DOHH2 (cell line): ENCODE data around the gene ARID1B.

Experiments
- H3F3A ChIP-seq: fragments of 200-600 bp; sonication (generic), shearing (Covaris generic); 2 replicates; pipeline ENCODE4 v1.6.0; 2016; ENCODE audit warnings: antibody characterized with exemption, mild to moderate bottlenecking; ENCODE audit not compliant: control insufficient read depth, insufficient read depth
- H3K27ac ChIP-seq: fragments of 200-600 bp; sonication (generic); 2 replicates; pipeline ENCODE4 v1.5.1; 2014; ENCODE audit warnings: low read depth, mild to moderate bottlenecking, low read length, moderate library complexity
- H3K27me3 ChIP-seq: fragments of 200-600 bp; sonication (generic); 2 replicates; pipeline ENCODE4 v1.6.1; 2014; ENCODE audit warnings: mild to moderate bottlenecking, low read length, mixed read lengths; ENCODE audit not compliant: control insufficient read depth
- H3K36me3 ChIP-seq: fragments of 200-600 bp; sonication (generic); 2 replicates; pipeline ENCODE4 v1.6.1; 2014; ENCODE audit warnings: mild to moderate bottlenecking, low read length, moderate library complexity, mixed read lengths; ENCODE audit not compliant: control insufficient read depth
- H3K4me1 ChIP-seq: fragments of 200-600 bp; sonication (generic); 2 replicates; pipeline ENCODE4 v1.6.1; 2014; ENCODE audit warnings: mild to moderate bottlenecking, low read length, mixed read lengths; ENCODE audit not compliant: control insufficient read depth
- H3K4me2 ChIP-seq: fragments of 200-600 bp; sonication (generic); 2 replicates; pipeline ENCODE4 v1.6.0; 2014; ENCODE audit warnings: mild to moderate bottlenecking, low read length, moderate library complexity
- H3K4me3 ChIP-seq: fragments of 200-600 bp; sonication (generic); 2 replicates; pipeline ENCODE4 v1.5.1; 2014; ENCODE audit warnings: mild to moderate bottlenecking, low read length, mixed read lengths
- H3K79me2 ChIP-seq: fragments of 200-600 bp; sonication (generic); 2 replicates; pipeline ENCODE4 v1.6.1; 2014; ENCODE audit warnings: mild to moderate bottlenecking, low read length, mixed read lengths; ENCODE audit not compliant: control insufficient read depth
- H3K9me2 ChIP-seq: fragments of 200-600 bp; sonication (generic); replicated peaks from 2 replicates; pipeline ENCODE4 v1.6.1; 2014; ENCODE audit warnings: mild to moderate bottlenecking, low read length, mixed read lengths; ENCODE audit not compliant: control insufficient read depth
- H3K9me3 ChIP-seq: fragments of 200-600 bp; sonication (generic); 2 replicates; pipeline ENCODE4 v1.6.1; 2014; ENCODE audit warnings: antibody characterized with exemption, low read length, mixed read lengths; ENCODE audit not compliant: control insufficient read depth, insufficient read depth
- H4K20me1 ChIP-seq: fragments of 200-600 bp; sonication (generic); 2 replicates; pipeline ENCODE4 v1.6.0; 2014; ENCODE audit warnings: low read depth, mild to moderate bottlenecking, antibody characterized with exemption, low read length, moderate library complexity; ENCODE audit not compliant: control insufficient read depth, insufficient read depth
- EZH2phosphoT487 ChIP-seq: fragments of 200-600 bp; sonication (generic); IDR thresholded peaks from 2 replicates; pipeline ENCODE4 v1.6.1; 2017; ENCODE audit warnings: borderline replicate concordance, mild to moderate bottlenecking, antibody characterized with exemption, low read length, moderate library complexity, mixed read lengths
- TF ChIP-seq, protein P1 (sequence below): fragments of 200-600 bp; sonication (generic); IDR thresholded peaks from one replicate; pipeline ENCODE4 v1.5.1; 2014; ENCODE audit warnings: antibody characterized with exemption, mild to moderate bottlenecking, low read depth, low read length; ENCODE audit not compliant: poor library complexity, severe bottlenecking

ARID1B gene

GRCh38 chr6:156994215-156995076 is 217.3 kb downstream of the ARID1B start:
- peak overlapping the region; percentile 20; the same call in 1 of the 2 replicates for H3K4me3 ChIP-seq
- no peaks in the 10 kb centered on the region for H3K9me2 ChIP-seq

GRCh38 chr6:156995502-156995901 is 218.3 kb downstream of the ARID1B start:
- Histone ChIP-seq H3K27me3 (no peaks in the 10 kb centered on the region), H3K36me3 (no peaks in the 10 kb centered on the region; the same call in 1 of the 2 replicates), H3K9me2 (no peaks in the 10 kb centered on the region), H3K4me2 (no peak overlapping the region), H3K9me3 (no peaks in the 10 kb centered on the region), H3F3A (peaks cover 2% of the 10 kb centered on the region; the same call in 1 of the 2 replicates), H3K27ac (no peak overlapping the region), H4K20me1 (peaks cover 32% of the 10 kb centered on the region), H3K4me3 (no peak overlapping the region), H3K79me2 (peaks cover 97% of the 10 kb centered on the region), H3K4me1 (peaks cover 39% of the 10 kb centered on the region)
- TF ChIP-seq EZH2phosphoT487: no peak
- TF ChIP-seq, protein P1, sequence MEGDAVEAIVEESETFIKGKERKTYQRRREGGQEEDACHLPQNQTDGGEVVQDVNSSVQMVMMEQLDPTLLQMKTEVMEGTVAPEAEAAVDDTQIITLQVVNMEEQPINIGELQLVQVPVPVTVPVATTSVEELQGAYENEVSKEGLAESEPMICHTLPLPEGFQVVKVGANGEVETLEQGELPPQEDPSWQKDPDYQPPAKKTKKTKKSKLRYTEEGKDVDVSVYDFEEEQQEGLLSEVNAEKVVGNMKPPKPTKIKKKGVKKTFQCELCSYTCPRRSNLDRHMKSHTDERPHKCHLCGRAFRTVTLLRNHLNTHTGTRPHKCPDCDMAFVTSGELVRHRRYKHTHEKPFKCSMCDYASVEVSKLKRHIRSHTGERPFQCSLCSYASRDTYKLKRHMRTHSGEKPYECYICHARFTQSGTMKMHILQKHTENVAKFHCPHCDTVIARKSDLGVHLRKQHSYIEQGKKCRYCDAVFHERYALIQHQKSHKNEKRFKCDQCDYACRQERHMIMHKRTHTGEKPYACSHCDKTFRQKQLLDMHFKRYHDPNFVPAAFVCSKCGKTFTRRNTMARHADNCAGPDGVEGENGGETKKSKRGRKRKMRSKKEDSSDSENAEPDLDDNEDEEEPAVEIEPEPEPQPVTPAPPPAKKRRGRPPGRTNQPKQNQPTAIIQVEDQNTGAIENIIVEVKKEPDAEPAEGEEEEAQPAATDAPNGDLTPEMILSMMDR: no peak

More at GRCh38 chr6:156994215-156995076, 217.3 kb downstream of the ARID1B start:
- H3K27me3 ChIP-seq: no peaks in the 10 kb centered on the region
- H3K79me2 ChIP-seq: peaks cover 98% of the 10 kb centered on the region
- peak overlapping the region; percentile 48 for H3K4me2 ChIP-seq
- TF ChIP-seq, protein P1: no peak
- no peak for TF ChIP-seq EZH2phosphoT487
- no peaks in the 10 kb centered on the region for H3K9me3 ChIP-seq
- no peak overlapping the region for H3K27ac ChIP-seq
- H3K4me1 ChIP-seq: peaks cover 48% of the 10 kb centered on the region
- no peaks in the 10 kb centered on the region; the same call in 1 of the 2 replicates for H3K36me3 ChIP-seq
- H4K20me1 ChIP-seq: peaks cover 29% of the 10 kb centered on the region
- H3F3A ChIP-seq: peaks cover 2% of the 10 kb centered on the region; the same call in 1 of the 2 replicates

- Histone ChIP-seq H3K79me2 (peaks cover 96% of the 10 kb centered on the region), H3K9me2 (no peaks in the 10 kb centered on the region), H3K4me2 (no peak overlapping the region), H3K4me3 (no peak overlapping the region), H3K27ac (no peak overlapping the region), H4K20me1 (peaks cover 36% of the 10 kb centered on the region), H3K36me3 (no peaks in the 10 kb centered on the region; the same call in 1 of the 2 replicates), H3F3A (peaks cover 2% of the 10 kb centered on the region; the same call in 1 of the 2 replicates), H3K4me1 (peaks cover 38% of the 10 kb centered on the region), H3K9me3 (no peaks in the 10 kb centered on the region), H3K27me3 (no peaks in the 10 kb centered on the region)
- TF ChIP-seq, protein P1: no peak
These were observed 219.1 kb downstream of the ARID1B start for GRCh38 chr6:156996265-156996664.
